Ectodermal cell (in vitro differentiated cells): ENCODE results near the gene ACOD1.

Source experiments
- H3K27ac ChIP-seq: 2 replicates; pipeline ENCODE4 v1.7.0; 2013; ENCODE audit warnings: mild to moderate bottlenecking, low read depth, low read length; ENCODE audit not compliant: insufficient read depth, poor library complexity, severe bottlenecking
- H3K27me3 ChIP-seq: 2 replicates; pipeline ENCODE4 v1.7.0; 2013; ENCODE audit warnings: mild to moderate bottlenecking, low read length; ENCODE audit not compliant: insufficient read depth, control insufficient read depth, poor library complexity, severe bottlenecking
- H3K36me3 ChIP-seq: one replicate; pipeline ENCODE4 v1.7.0; 2013; ENCODE audit warnings: low read length; ENCODE audit not compliant: control insufficient read depth, insufficient read depth
- H3K4me1 ChIP-seq: one replicate; pipeline ENCODE4 v1.7.0; 2013; ENCODE audit warnings: low read length; ENCODE audit not compliant: control insufficient read depth, insufficient read depth
- H3K4me3 ChIP-seq: 2 replicates; pipeline ENCODE4 v1.7.0; 2013; ENCODE audit warnings: low read depth, low read length, control low read depth; ENCODE audit not compliant: insufficient read depth
- H3K9me3 ChIP-seq: 2 replicates; pipeline ENCODE4 v1.7.0; 2013; ENCODE audit warnings: mild to moderate bottlenecking, low read length, moderate library complexity; ENCODE audit not compliant: control insufficient read depth
- WGBS, 2 experiments: methylation state at CpG; one replicate each; pipeline ENCODE4 v1.1.7; 2013; ENCODE audit warnings: missing lambda C conversion rate in 2 of 2; 5-methylcytosine and 5-hydroxymethylcytosine counted together

The ACOD1 gene

DNA sequence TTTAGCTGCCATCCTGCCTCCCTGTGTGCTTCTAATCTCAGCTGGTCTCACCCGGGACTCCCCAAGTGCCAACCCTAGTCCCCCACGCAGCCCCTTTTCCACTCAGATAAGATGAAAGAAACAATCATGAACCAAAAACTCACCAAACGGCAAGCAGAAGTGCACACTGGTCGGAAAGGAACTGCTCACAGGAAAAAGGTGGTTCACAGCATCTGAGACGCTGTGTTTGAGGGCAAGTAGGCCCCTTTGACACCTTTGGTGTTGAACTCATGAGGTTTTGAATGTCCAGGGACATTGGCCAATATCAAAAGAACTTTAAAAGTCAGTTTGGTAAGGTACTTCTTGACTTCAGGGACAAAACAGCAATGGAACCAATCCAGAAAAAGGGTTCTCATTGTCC, 20.4 kb upstream of the ACOD1 start:
- 91 to 95% methylated on average over 5 of the region's 5 CpGs for WGBS, 2 experiments
- no peak overlapping the region for H3K4me3 ChIP-seq
- no peaks in the 10 kb centered on the region for H3K27me3 ChIP-seq
- no peaks in the 10 kb centered on the region for H3K36me3 ChIP-seq
- H3K4me1 ChIP-seq: peaks cover 5% of the 10 kb centered on the region
- no peaks in the 10 kb centered on the region for H3K9me3 ChIP-seq
- H3K27ac ChIP-seq: no peak overlapping the region

DNA sequence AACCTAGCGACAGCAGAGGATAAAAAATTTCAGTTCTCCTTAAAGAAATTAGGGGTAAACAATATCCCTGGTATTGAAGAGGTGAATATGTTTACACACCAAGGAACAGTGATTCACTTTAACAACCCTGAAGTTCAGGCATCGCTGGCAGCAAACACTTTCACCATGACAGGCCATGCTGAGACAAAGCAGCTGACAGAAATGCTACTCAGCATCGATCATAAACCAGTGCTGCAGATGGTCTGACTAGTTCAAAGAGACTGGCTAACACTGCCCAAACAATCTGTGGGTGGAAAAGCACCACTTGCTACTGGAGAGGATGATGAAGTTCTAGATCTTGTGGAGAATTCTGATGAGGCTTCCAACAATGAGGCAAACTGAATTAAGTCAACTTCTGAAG, 19.9 kb upstream of the ACOD1 start:
- H3K4me3 ChIP-seq: no peak overlapping the region
- H3K27ac ChIP-seq: no peak overlapping the region
- H3K27me3 ChIP-seq: no peaks in the 10 kb centered on the region
- H3K36me3 ChIP-seq: no peaks in the 10 kb centered on the region
- WGBS, 2 experiments: 90 to 94% methylated on average over 3 of the region's 3 CpGs
- no peaks in the 10 kb centered on the region for H3K9me3 ChIP-seq
- H3K4me1 ChIP-seq: peaks cover 5% of the 10 kb centered on the region

DNA sequence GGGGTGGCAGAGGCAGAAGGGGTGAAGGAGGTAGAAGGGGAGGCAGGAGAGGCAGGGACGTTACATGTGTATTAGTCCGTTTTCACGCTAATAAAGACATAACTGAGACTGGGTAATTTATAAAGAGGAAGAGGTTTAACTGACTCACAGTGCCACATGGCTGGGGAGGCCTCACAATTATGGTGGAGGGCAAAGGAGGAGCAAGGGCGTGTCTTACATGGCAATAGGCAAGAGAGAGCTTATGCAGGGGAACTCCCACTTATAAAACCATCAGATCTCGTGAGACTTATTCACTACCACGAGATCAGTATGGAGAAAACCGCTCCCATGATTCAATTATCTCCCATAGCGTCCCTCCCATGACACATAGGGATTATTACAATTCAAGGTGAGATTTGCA, 19.0 kb upstream of the ACOD1 start:
- H3K27ac ChIP-seq: no peak overlapping the region
- H3K27me3 ChIP-seq: no peaks in the 10 kb centered on the region
- H3K4me1 ChIP-seq: peaks cover 5% of the 10 kb centered on the region
- no peaks in the 10 kb centered on the region for H3K36me3 ChIP-seq
- H3K9me3 ChIP-seq: no peaks in the 10 kb centered on the region
- no peak overlapping the region for H3K4me3 ChIP-seq
- 90 to 93% methylated on average over 8 of the region's 8 CpGs for WGBS, 2 experiments

GRCh38 chr13:76929851-76930374, 18.4 kb upstream of the ACOD1 start:
- H3K4me1 ChIP-seq: peaks cover 5% of the 10 kb centered on the region
- H3K36me3 ChIP-seq: no peaks in the 10 kb centered on the region
- H3K27me3 ChIP-seq: no peaks in the 10 kb centered on the region
- H3K9me3 ChIP-seq: no peaks in the 10 kb centered on the region
- WGBS, 2 experiments: 91 to 92% methylated on average over 2 of the region's 2 CpGs
- no peak overlapping the region for H3K27ac ChIP-seq
- H3K4me3 ChIP-seq: no peak overlapping the region

DNA sequence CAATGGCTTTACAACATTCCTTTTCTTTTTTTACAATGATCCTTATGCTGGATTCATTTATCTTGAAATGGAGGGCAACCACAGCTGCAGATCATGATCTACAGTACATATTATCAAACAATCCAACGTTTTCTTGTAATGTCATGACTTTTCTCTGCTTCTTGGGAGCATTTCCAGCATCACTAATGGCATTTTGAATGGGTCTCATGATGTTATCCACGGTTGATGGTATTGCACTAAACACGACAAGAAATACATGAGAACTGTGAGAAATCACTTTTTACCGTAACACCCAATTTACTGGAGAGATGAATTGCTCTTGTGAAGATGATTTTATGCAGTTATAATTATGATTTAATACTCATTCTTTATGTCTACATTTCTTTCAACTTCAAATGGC, 16.2 kb upstream of the ACOD1 start:
- Histone ChIP-seq H3K9me3 (no peaks in the 10 kb centered on the region), H3K36me3 (no peaks in the 10 kb centered on the region), H3K27ac (no peak overlapping the region), H3K27me3 (no peaks in the 10 kb centered on the region), H3K4me3 (no peak overlapping the region), H3K4me1 (no peaks in the 10 kb centered on the region)
- 84 to 85% methylated on average over 4 of the region's 4 CpGs for WGBS, 2 experiments

GRCh38 chr13:76934671-76935070, 13.6 kb upstream of the ACOD1 start:
- Histone ChIP-seq H3K27ac (no peak overlapping the region), H3K4me1 (no peaks in the 10 kb centered on the region)

DNA sequence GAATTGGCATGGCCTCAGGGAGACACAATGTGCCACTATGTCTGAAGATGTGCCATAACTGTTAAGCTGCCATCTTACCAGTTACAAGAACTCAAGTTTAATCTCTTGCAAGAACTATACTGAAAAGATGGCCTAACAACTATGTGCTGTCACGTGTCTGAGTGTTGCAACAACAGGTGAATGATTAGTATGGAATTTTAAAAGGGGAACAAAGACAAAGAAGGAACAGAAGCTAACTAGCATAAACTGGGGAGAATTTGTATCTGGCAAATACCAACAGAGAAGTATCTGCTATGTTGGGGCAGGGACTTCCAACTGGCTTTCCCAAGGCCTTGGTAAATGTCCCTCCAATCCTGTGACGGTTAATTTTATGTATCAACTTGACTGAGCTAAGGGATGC, 11.5 kb upstream of the ACOD1 start:
- Histone ChIP-seq H3K9me3 (no peaks in the 10 kb centered on the region), H3K4me1 (no peaks in the 10 kb centered on the region), H3K27me3 (no peaks in the 10 kb centered on the region), H3K4me3 (no peak overlapping the region), H3K36me3 (no peaks in the 10 kb centered on the region), H3K27ac (no peak overlapping the region)
- 89 to 97% methylated on average over 2 of the region's 2 CpGs for WGBS, 2 experiments

More at GRCh38 chr13:76934671-76935070, 13.6 kb upstream of the ACOD1 start:
- Histone ChIP-seq H3K27me3 (no peaks in the 10 kb centered on the region), H3K4me3 (no peak overlapping the region), H3K9me3 (no peaks in the 10 kb centered on the region), H3K36me3 (no peaks in the 10 kb centered on the region)
- WGBS, 2 experiments: 85 to 100% methylated on average over 1 of the region's 1 CpG

DNA sequence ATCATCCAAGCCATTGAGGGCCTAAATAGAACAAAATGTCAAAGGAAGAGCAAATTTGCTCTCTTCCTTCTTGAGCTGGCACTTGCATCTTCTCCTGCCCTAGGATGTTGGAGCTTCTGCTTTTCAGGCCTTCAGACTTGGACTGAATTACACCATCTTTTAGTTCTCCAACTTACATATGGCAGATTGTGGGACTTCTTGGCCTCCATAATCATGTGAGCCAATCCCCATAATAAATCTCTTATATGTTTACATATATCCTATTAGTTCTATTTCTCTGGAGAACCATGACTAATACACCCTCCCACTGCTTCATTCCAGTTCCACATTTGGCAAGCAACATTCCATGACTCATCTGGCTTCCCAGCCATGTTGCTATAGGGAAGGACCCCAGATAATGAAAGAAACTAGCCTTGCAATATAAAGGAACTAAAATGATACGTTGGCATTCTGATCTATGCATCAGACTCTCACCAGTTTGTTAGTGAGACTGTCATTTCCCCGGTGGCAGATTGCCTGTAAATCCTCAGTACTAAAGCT, 11.0 kb upstream of the ACOD1 start:
- Histone ChIP-seq H3K36me3 (no peaks in the 10 kb centered on the region), H3K27ac (no peak overlapping the region), H3K9me3 (no peaks in the 10 kb centered on the region), H3K4me1 (no peaks in the 10 kb centered on the region), H3K27me3 (no peaks in the 10 kb centered on the region), H3K4me3 (no peak overlapping the region)
- 92% methylated on average over 2 of the region's 2 CpGs for WGBS, 2 experiments

- Histone ChIP-seq H3K9me3 (no peaks in the 10 kb centered on the region), H3K27me3 (no peaks in the 10 kb centered on the region), H3K4me1 (no peaks in the 10 kb centered on the region), H3K36me3 (no peaks in the 10 kb centered on the region), H3K27ac (no peak overlapping the region), H3K4me3 (no peak overlapping the region)
- 93% methylated on average over 3 of the region's 3 CpGs; no CpG with 5 or more reads in 1 of the 2 experiments for WGBS, 2 experiments
These were observed 9.1 kb upstream of the ACOD1 start for GRCh38 chr13:76939215-76939614.

GRCh38 chr13:76942363-76942762, 5.9 kb upstream of the ACOD1 start:
- Histone ChIP-seq H3K27ac (no peak overlapping the region), H3K4me1 (no peaks in the 10 kb centered on the region), H3K4me3 (no peak overlapping the region), H3K9me3 (no peaks in the 10 kb centered on the region), H3K27me3 (no peaks in the 10 kb centered on the region), H3K36me3 (no peaks in the 10 kb centered on the region)
- 95 to 97% methylated on average over 4 of the region's 4 CpGs for WGBS, 2 experiments

- Histone ChIP-seq H3K9me3 (no peaks in the 10 kb centered on the region), H3K36me3 (no peaks in the 10 kb centered on the region), H3K27me3 (no peaks in the 10 kb centered on the region), H3K27ac (no peak overlapping the region), H3K4me1 (no peaks in the 10 kb centered on the region), H3K4me3 (no peak overlapping the region)
- 88 to 100% methylated on average over 1 to 2 of the region's 2 CpGs for WGBS, 2 experiments
These were observed 4.7 kb upstream of the ACOD1 start for GRCh38 chr13:76943646-76944045.
